GM12878 (cell line): ENCODE results near the gene EEFSEC. TPM values are rescaled to one million over a fixed set of nuclear protein-coding genes. Genes with fewer than 3 reads are reported as not detected.
A peak's percentile ranks its signal among the peaks of the same experiment; 100 is the strongest.

ENCODE experiments used
- ATAC-seq: fragments of 200-7000 bp; cut with Tn5 transposase; 3 replicates; pipeline ENCODE4 v1.9.1; 2020; ENCODE audit warnings: mild to moderate bottlenecking, moderate library complexity
- BruUV-seq: library from RNA; stranded (reverse); fragments of 400-500 nt; replicated peaks from 2 replicates; lab custom pipeline; 2021; lab: Mats Ljungman, UMichigan
- CTCF ChIA-PET: fragments of 300-600 bp; sonication (Branson Sonifier 250); formaldehyde crosslinking; extraction: SDS; loops from one replicate; lab custom pipeline; 2021; ENCODE audit warnings: inconsistent platforms; lab: Yijun Ruan, JAX
- POLR2A ChIA-PET: fragments of 350-600 bp; formaldehyde crosslinking; extraction: SDS; loops from one replicate; lab custom pipeline; 2021; ENCODE audit warnings: inconsistent platforms; lab: Charles Lee
- RAD21 ChIA-PET: fragments of 300-600 bp; sonication (Branson Sonifier 250); formaldehyde crosslinking; loops from one replicate; lab custom pipeline; 2023; ENCODE audit warnings: antibody characterized with exemption; ENCODE audit not compliant: unreplicated experiment; lab: Charles Lee
- SMC1A ChIA-PET: fragments of 300-600 bp; sonication (Branson Sonifier 250); formaldehyde crosslinking; loops from one replicate; lab custom pipeline; 2023; ENCODE audit not compliant: unreplicated experiment, uncharacterized antibody; lab: Charles Lee
- DNase-seq: peaks from one replicate; pipeline ENCODE4 v3.0.0-alpha.2; 2011; ENCODE audit warnings: low read depth, low spot score
- FAIRE-seq: peaks from 3 replicates; lab custom pipeline; 2011; peaks lifted over from hg19 to GRCh38; lab: Jason Lieb, UNC
- H2AFZ ChIP-seq: 2 replicates; pipeline ENCODE4 v1.6.0; 2011; ENCODE audit warnings: low read depth, low read length, control low read depth; ENCODE audit not compliant: control insufficient read depth
- H3K27ac ChIP-seq: 2 replicates; pipeline ENCODE4 v1.5.1; 2011; ENCODE audit warnings: control low read depth; ENCODE audit not compliant: control insufficient read depth, insufficient read depth
- H3K27me3 ChIP-seq, 2 experiments: replicated peaks in 1 of 2; 2 replicates each; pipeline versions ENCODE4 v1.6.0 to v1.6.1; 2011; ENCODE audit warnings: low read length in 1 of 2; ENCODE audit not compliant: control insufficient read depth in 2 of 2, insufficient read depth in 2 of 2
- H3K36me3 ChIP-seq, 2 experiments: 2 replicates each; pipeline ENCODE4 v1.5.1; 2011; ENCODE audit warnings: low read length in 1 of 2; ENCODE audit not compliant: control insufficient read depth in 2 of 2, insufficient read depth in 2 of 2
- H3K4me1 ChIP-seq: 2 replicates; pipeline ENCODE4 v1.6.1; 2011; ENCODE audit warnings: mild to moderate bottlenecking, low read length, moderate library complexity, mixed read lengths; ENCODE audit not compliant: control insufficient read depth, insufficient read depth
- H3K4me2 ChIP-seq: 2 replicates; pipeline ENCODE4 v1.6.0; 2011; ENCODE audit warnings: control low read depth; ENCODE audit not compliant: control insufficient read depth, insufficient read depth
- H3K4me3 ChIP-seq: fragments of 200-600 bp; sonication (generic); 2 replicates; pipeline ENCODE4 v1.5.1; 2016
- H3K79me2 ChIP-seq: 2 replicates; pipeline ENCODE4 v1.6.0; 2011; ENCODE audit warnings: low read length; ENCODE audit not compliant: control insufficient read depth, insufficient read depth
- H3K9ac ChIP-seq: 2 replicates; pipeline ENCODE4 v1.8.0; 2011; ENCODE audit warnings: low read length, control low read depth, mixed read lengths; ENCODE audit not compliant: control insufficient read depth, insufficient read depth
- H3K9me3 ChIP-seq: replicated peaks from 3 replicates; pipeline ENCODE4 v1.5.1; 2011; ENCODE audit warnings: mild to moderate bottlenecking, low read length; ENCODE audit not compliant: control insufficient read depth, insufficient read depth
- H4K20me1 ChIP-seq: 2 replicates; pipeline ENCODE4 v1.6.0; 2011; ENCODE audit not compliant: control insufficient read depth, insufficient read depth
- BMI1 ChIP-seq: fragments of 450-650 bp; IDR thresholded peaks from 2 replicates; pipeline ENCODE4 v1.6.1; 2016; ENCODE audit warnings: mild to moderate bottlenecking, moderate library complexity, borderline replicate concordance
- BRCA1 ChIP-seq: IDR thresholded peaks from 2 replicates; pipeline ENCODE4 v1.6.1; 2011; ENCODE audit warnings: low read depth, low read length, improper control_type of control experiment
- CBX5 ChIP-seq: sonication (generic); IDR thresholded peaks from 2 replicates; pipeline ENCODE4 v1.6.1; 2016; ENCODE audit warnings: low read depth, moderate library complexity, mild to moderate bottlenecking, inconsistent platforms
- KAT2A ChIP-seq: conservative IDR thresholded peaks from 2 replicates; pipeline ENCODE4 v1.6.1; 2011; ENCODE audit warnings: low read depth, low read length; ENCODE audit not compliant: control insufficient read depth
- KDM1A ChIP-seq: fragments of 200-600 bp; sonication (generic); IDR thresholded peaks from 2 replicates; pipeline ENCODE4 v1.6.1; 2016; ENCODE audit warnings: borderline replicate concordance
- NKRF ChIP-seq: fragments of 450-650 bp; conservative IDR thresholded peaks from 2 replicates; pipeline ENCODE4 v1.6.1; 2017; ENCODE audit warnings: mild to moderate bottlenecking, moderate library complexity
- NR2C2 ChIP-seq: IDR thresholded peaks from 2 replicates; pipeline ENCODE4 v1.6.1; 2011; ENCODE audit warnings: borderline replicate concordance, low read depth; ENCODE audit not compliant: control insufficient read depth, insufficient read length
- RAD21 ChIP-seq: IDR thresholded peaks from 2 replicates; pipeline ENCODE4 v1.6.1; 2011; ENCODE audit warnings: mild to moderate bottlenecking, low read depth, low read length, moderate library complexity; ENCODE audit not compliant: insufficient read depth
- RBBP5 ChIP-seq: fragments of 200-600 bp; sonication (generic); conservative IDR thresholded peaks from 2 replicates; pipeline ENCODE4 v1.6.1; 2016
- TAF1 ChIP-seq: IDR thresholded peaks from 2 replicates; pipeline ENCODE4 v1.6.1; 2011; ENCODE audit warnings: mild to moderate bottlenecking, low read depth, low read length, borderline replicate concordance
- ZBTB40 ChIP-seq: fragments of 450-650 bp; IDR thresholded peaks from 2 replicates; pipeline ENCODE4 v1.6.1; 2016; ENCODE audit warnings: mild to moderate bottlenecking, moderate library complexity, borderline replicate concordance
- WGBS: methylation state at CpG from one replicate; pipeline ENCODE4 v1.1.6; 2016; ENCODE audit warnings: low lambda C conversion rate; ENCODE audit not compliant: insufficient replicate concordance, insufficient coverage; ENCODE audit errors: missing lambda C conversion rate; 5-methylcytosine and 5-hydroxymethylcytosine counted together
- in situ Hi-C: fragments of 300-500 bp; cut with MboI; formaldehyde crosslinking; loops from 9 replicates; pipeline ENCODE4 v1.14.3; 2018; ENCODE audit warnings: mixed read lengths
- intact Hi-C: fragments of 100-400 bp; cut with micrococcal nuclease; formaldehyde crosslinking; loops from one replicate; pipeline ENCODE4 v1.14.2; 2022; ENCODE audit not compliant: unreplicated experiment
- polyA plus RNA-seq, 11 experiments: library from polyadenylated mRNA; depleted of rRNA in 4 of 11; unstranded in 6 of 11; stranded (reverse) in 5 of 11; fragments of >200 nt; fragmentation: Nextera tagmentation in 4 of 11; fragmentation: Illumina TruSeq in 1 of 11; extraction: Ambion mirVana in 4 of 11; extraction: Trizol in 1 of 11; gene quantifications; 1 replicate in 1 of 11; 2 replicates in 10 of 11; pipeline versions ENCODE4 v1.2.1 to v1.2.3, GENCODE V29; 2011 to 2016; ENCODE audit warnings: inconsistent platforms in 2 of 11, missing spikeins in 2 of 11, low read depth in 1 of 11
- total RNA-seq, 4 experiments: library from RNA; depleted of rRNA in 3 of 4; stranded (reverse); fragments of >200 nt in 3 of 4; fragmentation: Illumina TruSeq in 1 of 4; extraction: Trizol in 1 of 4; gene quantifications; 2 replicates each; pipeline versions ENCODE4 v1.2.1 to v1.2.3, GENCODE V29; 2013 to 2021

The EEFSEC gene
- total and polyA plus RNA-seq, 10 of the 15 experiments (the other 5 are each of a cell fraction or from before 2014, with no cell fraction given): 0.29 to 29.1 (median 16.1) TPM

GRCh38 chr3:128260275-128260674 lies 107.0 kb downstream of the EEFSEC start:
- Histone ChIP-seq H3K79me2 (no peaks in the 10 kb centered on the region), H3K4me2 (no peak overlapping the region), H3K4me3 (no peak overlapping the region)
- CTCF ChIA-PET: interaction anchor here (0.6 kb wide), 1 partner anchor 157 kb away, joined by 3 read pairs; no protein-coding TSS in a partner anchor
- TF ChIP-seq CBX5: peak; percentile 56; the same call in 1 of the 2 replicates
- no peak for TF ChIP-seq BRCA1
- no peak for TF ChIP-seq BMI1
- TF ChIP-seq, all 136 proteins: peak for 1
- intact Hi-C loops: no loop called here
- peaks cover 2% of the 10 kb centered on the region; the same call in 2 of the 3 replicates for H3K9me3 ChIP-seq
- H2AFZ ChIP-seq: no peak overlapping the region
- no peaks in the 10 kb centered on the region for H3K27me3 ChIP-seq
- in situ Hi-C loops: no loop called here
- no peak overlapping the region for H3K9ac ChIP-seq
- no peak for FAIRE-seq
- no peaks in the 10 kb centered on the region for H4K20me1 ChIP-seq
- no peak overlapping the region for H3K27ac ChIP-seq
- DNase-seq: no peak
- SMC1A ChIA-PET: no interaction called here
- BruUV-seq: no TSS peak
- 100% methylated on average over 1 of the region's 1 CpG for WGBS
- RAD21 ChIA-PET: no interaction called here
- POLR2A ChIA-PET: no interaction called here
- H3K36me3 ChIP-seq: peaks cover 0 to 2% of the 10 kb centered on the region in 2 experiments; a peak in 1 of 4 replicates
- no peaks in the 10 kb centered on the region for H3K4me1 ChIP-seq
- no peak for ATAC-seq

- no peak overlapping the region for H3K4me3 ChIP-seq
- ChIA-PET RAD21 (no interaction called here), CTCF (interaction anchor here (0.8 kb wide), 1 partner anchor 9 kb away, joined by 3 read pairs; no protein-coding TSS in a partner anchor), SMC1A (no interaction called here), POLR2A (no interaction called here)
- no peak overlapping the region for H2AFZ ChIP-seq
- ATAC-seq: no peak
- in situ Hi-C loops: no loop called here
- peaks cover 0 to 5% of the 10 kb centered on the region in 2 experiments; a peak in 2 of 4 replicates for H3K36me3 ChIP-seq
- no peak overlapping the region for H3K4me2 ChIP-seq
- intact Hi-C loops: no loop called here
- no peaks in the 10 kb centered on the region for H3K79me2 ChIP-seq
- no peak overlapping the region for H3K9ac ChIP-seq
- 95% methylated on average over 3 of the region's 3 CpGs for WGBS
- BruUV-seq: no TSS peak
- H3K27me3 ChIP-seq: no peaks in the 10 kb centered on the region
- no peaks in the 10 kb centered on the region for H4K20me1 ChIP-seq
- FAIRE-seq: no peak
- no peaks in the 10 kb centered on the region for H3K4me1 ChIP-seq
- H3K9me3 ChIP-seq: peaks cover 2% of the 10 kb centered on the region; the same call in 2 of the 3 replicates
- DNase-seq: no peak
- no peak overlapping the region for H3K27ac ChIP-seq
- no peak for TF ChIP-seq KAT2A
- TF ChIP-seq RAD21: no peak
- no peak for TF ChIP-seq KDM1A
- TF ChIP-seq ZBTB40: no peak
- no peak for TF ChIP-seq NKRF
- TF ChIP-seq TAF1: no peak
- no peak for TF ChIP-seq NR2C2
- no peak for TF ChIP-seq RBBP5
Measured at GRCh38 chr3:128262457-128262856, 109.2 kb downstream of the EEFSEC start.
